Nucleus accumbens (tissue), 56 donors: ENCODE data around the gene CEP350.

Experiments
- DNase-seq, 56 donors: peaks; one replicate each; lab custom pipeline; 2025; lab: John Stamatoyannopoulos, UW

The CEP350 gene

GRCh38 chr1:180150982-180151381 is 196.4 kb downstream of the CEP350 start:
- DNase-seq, result no peak

DNA sequence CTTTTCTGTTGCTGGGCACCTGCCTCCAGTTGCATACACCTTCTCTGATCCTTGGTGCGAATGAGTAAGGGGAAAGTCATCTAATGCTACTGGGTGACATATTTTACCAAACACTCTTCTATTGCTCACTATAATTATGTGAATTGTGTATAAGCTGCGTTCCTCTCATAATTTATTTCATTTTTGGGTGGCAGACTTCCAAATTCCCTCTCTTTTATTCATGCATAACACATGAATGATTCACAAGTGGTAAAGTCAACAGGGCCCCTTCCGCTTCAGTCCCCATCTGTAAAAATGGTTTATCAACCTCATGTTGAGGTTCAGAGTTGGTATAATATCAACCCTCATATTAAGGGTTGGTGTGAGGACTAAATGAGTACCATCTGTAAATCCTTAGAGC is 196.9 kb downstream of the CEP350 start:
- DNase-seq, result no peak

DNA sequence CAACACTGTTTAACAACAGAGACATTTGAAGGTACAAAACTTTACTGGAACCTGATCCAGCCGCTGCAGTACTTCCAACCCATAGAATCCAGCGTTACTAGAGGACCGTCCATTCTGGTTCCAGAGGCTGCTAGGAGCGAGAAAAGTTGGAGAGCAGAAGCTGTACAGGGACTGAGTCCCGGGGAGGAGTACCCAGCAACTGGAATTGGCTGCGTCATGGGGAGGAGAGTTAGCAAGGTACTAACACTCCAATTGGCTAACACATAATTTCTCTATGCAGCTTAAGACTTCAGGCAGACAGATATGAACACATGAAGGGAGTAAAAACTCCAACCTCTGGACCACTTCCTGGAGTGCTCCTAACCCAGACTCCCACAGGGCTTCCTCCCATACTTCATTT is 198.0 kb downstream of the CEP350 start:
- DNase-seq, result no peak

- no peak for DNase-seq
These were observed 198.4 kb downstream of the CEP350 start for GRCh38 chr1:180153032-180153431.

GRCh38 chr1:180154003-180154324 is 199.4 kb downstream of the CEP350 start:
- DNase-seq, result no peak

- peak in 55 of 56 donors; percentile 52 to 95 (median 88) for DNase-seq
These were observed 199.9 kb downstream of the CEP350 start, which contains the start of gene QSOX1 for GRCh38 chr1:180154325-180155181. QSOX1 (plus strand) TSS chr1:180154869; CDS start chr1:180154908, 39 bp downstream.

DNA sequence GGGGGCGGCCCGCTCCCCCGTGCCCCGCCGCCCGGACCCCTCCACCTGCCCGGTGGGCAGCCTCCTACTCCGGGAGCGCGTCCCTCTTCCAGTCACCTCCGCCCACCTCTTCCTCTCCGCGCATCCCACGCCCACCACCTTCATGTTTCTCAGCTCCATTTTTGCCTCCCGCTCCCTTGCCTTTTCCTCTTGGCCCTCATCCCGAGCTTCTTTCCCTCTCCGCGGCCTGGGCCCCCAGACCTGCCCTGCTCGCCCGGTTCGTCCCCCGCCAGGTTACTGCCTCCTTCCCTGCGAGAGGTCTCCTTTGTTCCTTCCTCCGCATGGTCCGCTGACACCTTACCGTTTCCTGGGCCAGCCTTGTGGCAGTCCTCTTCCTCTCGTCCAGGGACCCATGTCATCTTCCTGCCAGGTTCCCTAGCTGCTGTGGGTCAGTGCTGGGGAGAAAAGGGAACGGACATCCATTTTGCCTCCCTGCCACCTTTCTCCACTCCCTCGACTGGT is 200.6 kb downstream of the CEP350 start:
- DNase-seq, result peak in 10 of 56 donors; percentile 34 to 71 (median 43)

DNA sequence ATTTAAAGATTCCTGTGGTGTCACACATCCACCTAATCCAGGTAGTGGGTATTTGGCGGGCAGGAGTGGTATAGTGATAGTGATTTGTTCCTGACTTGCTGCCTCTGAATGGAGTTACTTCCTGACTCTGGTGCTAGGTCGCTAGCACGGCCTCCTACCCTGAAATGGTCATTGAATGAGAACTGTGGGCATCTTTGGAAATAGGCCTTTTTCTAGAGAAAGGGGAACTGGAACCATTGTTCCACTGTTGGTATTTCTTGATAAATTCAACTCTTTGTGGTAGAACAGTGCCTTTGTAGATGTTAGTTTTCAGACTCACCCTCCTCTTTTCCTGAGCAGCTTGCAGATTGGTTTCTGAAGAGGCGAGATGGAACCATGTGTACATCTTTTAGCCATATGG is 201.6 kb downstream of the CEP350 start:
- peak in 1 of 56 donors; percentile 9 for DNase-seq

- no peak for DNase-seq
These were observed 202.1 kb downstream of the CEP350 start for GRCh38 chr1:180156631-180157091.

GRCh38 chr1:180157108-180157507 is 202.5 kb downstream of the CEP350 start:
- no peak for DNase-seq

GRCh38 chr1:180157576-180158057 is 203.0 kb downstream of the CEP350 start:
- no peak for DNase-seq

DNA sequence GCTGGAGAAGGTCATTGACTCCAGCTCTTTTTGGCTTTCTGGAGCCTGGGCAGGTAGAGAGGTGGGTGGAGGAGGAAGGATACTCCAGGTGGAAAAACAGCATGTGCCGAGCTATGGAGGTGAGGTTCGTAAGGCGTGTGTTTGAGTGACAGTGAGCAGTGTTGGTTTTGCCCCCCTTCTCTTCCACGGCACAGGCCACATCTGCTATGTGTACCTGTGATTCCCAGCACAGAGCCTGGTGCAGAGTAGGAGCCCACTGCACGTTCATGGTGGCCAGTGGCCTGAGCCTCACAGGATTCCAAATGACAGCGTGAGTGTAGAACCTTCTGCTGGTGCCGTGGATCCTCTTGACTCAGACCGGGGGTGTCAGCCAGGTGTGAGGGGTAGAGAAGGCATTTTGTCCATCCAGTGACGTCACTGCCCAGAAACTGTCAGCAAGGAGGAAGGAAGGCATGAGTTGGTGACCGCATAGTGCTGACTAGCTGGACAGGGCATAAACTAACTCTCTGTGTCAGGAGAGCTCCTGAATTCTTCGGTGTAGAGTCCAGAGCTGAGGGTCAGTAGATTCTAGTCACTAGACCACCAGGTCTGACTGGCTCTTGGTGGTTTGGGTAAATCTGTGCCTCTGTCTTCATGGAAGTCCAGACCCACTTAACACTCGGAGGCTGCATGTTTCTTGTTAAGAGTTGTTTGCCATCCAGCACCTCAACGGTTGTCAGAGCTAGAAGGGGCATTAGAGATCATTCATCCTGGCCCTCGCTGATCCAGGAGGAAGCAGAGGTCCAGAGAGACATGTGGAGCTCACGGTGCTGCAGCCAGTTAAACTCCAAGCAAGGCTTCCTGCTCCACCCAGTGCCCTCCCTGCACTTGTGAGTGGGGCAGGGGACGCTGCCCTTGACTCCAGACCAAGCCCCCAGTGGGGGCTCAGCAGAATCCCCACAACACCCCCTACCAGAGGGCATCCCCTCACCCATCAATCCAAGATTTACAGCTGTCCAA is 203.8 kb downstream of the CEP350 start:
- DNase-seq, result no peak

DNA sequence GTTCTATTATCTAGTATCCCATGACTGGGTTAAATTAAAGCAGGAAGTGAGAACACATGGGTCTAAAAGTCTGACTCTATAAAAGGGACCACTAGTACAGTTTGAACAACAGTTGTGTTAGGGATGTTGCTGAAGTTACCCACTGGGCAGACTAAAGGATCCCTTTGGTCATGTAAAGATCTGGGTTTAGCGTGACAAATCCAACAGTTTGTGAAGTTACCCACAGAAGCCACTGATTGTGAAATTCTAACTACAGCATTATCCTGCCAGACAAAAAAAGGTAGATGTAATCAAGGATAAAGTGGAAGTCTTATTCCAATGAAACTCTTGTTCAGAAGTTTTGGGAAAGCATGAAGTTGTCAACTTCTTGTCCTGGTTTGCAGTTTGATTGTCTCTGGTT is 205.7 kb downstream of the CEP350 start:
- no peak for DNase-seq

- DNase-seq, result no peak
These were observed 208.4 kb downstream of the CEP350 start for GRCh38 chr1:180163041-180163440.
